Right lobe of liver (tissue), 4 donors: ENCODE data around the gene ZSCAN22.

Source experiments
- POLR2A ChIP-seq: fragments of 450-650 bp; IDR thresholded peaks from one replicate; pipeline ENCODE4 v1.6.1; 2017; ENCODE audit warnings: antibody characterized with exemption, mild to moderate bottlenecking
- TF ChIP-seq, protein P1 (sequence below), 4 donors: fragments of 200-600 bp in 3 of 4; fragments of 450-650 bp in 1 of 4; IDR thresholded peaks; one replicate each; pipeline versions ENCODE4 v1.5.1 to v1.8.0; 2016 to 2022; ENCODE audit warnings: antibody characterized with exemption in 4 of 4, mild to moderate bottlenecking in 2 of 4
- donor health status: DM: no; HTN: no; CAD: no.
- donor health status: DM: no; HTN: no; CAD: no.
- donor health status: DM: no; HTN: yes; CAD: no.

DNA sequence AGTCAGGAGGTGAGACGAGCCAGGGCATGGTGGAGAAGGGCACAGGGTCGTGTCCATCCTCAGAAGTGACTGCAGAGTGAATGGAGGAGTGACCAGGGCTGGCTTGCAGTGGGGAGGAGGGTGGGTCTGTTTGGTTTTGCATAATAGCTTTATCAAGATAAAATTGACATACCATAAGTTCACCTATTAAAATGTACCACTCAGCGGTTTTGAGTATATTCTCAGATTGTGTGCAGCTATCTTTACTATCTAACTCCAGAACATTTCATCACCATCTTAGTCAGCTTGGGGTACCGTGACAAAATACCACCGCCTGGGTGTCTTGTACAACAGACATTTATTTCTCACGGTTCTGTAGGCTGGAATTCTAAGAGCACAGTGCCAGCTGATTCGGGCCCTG lies 34.9 kb upstream of the ZSCAN22 start:
- TF ChIP-seq, protein P1, sequence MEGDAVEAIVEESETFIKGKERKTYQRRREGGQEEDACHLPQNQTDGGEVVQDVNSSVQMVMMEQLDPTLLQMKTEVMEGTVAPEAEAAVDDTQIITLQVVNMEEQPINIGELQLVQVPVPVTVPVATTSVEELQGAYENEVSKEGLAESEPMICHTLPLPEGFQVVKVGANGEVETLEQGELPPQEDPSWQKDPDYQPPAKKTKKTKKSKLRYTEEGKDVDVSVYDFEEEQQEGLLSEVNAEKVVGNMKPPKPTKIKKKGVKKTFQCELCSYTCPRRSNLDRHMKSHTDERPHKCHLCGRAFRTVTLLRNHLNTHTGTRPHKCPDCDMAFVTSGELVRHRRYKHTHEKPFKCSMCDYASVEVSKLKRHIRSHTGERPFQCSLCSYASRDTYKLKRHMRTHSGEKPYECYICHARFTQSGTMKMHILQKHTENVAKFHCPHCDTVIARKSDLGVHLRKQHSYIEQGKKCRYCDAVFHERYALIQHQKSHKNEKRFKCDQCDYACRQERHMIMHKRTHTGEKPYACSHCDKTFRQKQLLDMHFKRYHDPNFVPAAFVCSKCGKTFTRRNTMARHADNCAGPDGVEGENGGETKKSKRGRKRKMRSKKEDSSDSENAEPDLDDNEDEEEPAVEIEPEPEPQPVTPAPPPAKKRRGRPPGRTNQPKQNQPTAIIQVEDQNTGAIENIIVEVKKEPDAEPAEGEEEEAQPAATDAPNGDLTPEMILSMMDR (IDR thresholded peaks at IDR 0.05): no peak
- no peak for TF ChIP-seq POLR2A
